Measurements from ENCODE around the gene ST6GALNAC3. TPM values are rescaled to one million over a fixed set of nuclear protein-coding genes. Genes with fewer than 3 reads are reported as not detected.
"Not testable (repeated sequence)": the region's sequence is repeated elsewhere in the genome, so short reads cannot be mapped to it uniquely, and the experiment has no call there.

ST6GALNAC3 gene
- total RNA-seq, 2 donors from 2014 or later = 6.3 to 7.6 TPM

GRCh38 chr1:76239470-76239918, 164.9 kb downstream of the ST6GALNAC3 start:
- Histone ChIP-seq H3K9ac (ENCODE audit: extremely low read depth, low read length, poor library complexity, severe bottlenecking) (no peak overlapping the region), H3K4me3 (ENCODE audit: low read length) (no peak overlapping the region), H3K36me3 (ENCODE audit: control insufficient read depth, insufficient read depth, low read length) (no peaks in the 10 kb centered on the region), H3K4me1 (ENCODE audit: control insufficient read depth, insufficient read depth, low read length) (peaks cover 4% of the 10 kb centered on the region), H3K9me3 (ENCODE audit: control insufficient read depth, low read length) (peaks cover 8% of the 10 kb centered on the region), H3K27ac (ENCODE audit: low read depth, low read length) (no peak overlapping the region), H3K27me3 (ENCODE audit: control insufficient read depth, insufficient read depth, low read length, poor library complexity, severe bottlenecking) (peaks cover 27% of the 10 kb centered on the region)
- WGBS, 2 experiments (ENCODE audit: insufficient coverage in 1 of 2, insufficient read length in 1 of 2) = 71% methylated on average over 3 of the region's 3 CpGs; no CpG with 5 or more reads in 1 of the 2 experiments
- peak; percentile 61 for DNase-seq
- H3K27me3 Mint-ChIP-seq (ENCODE audit: insufficient read depth) = peaks cover 2% of the 10 kb centered on the region
- no peak overlapping the region for H3K27ac Mint-ChIP-seq
- no peak for TF ChIP-seq CTCF (conservative IDR thresholded peaks at IDR 0.05)
- peaks cover under 1% of the 10 kb centered on the region for H3K36me3 Mint-ChIP-seq (ENCODE audit: low read depth)
- peaks cover 21% of the 10 kb centered on the region for H3K9me3 Mint-ChIP-seq
- H3K4me3 Mint-ChIP-seq = no peak overlapping the region
- H3K4me1 Mint-ChIP-seq = peaks cover 32% of the 10 kb centered on the region

DNA sequence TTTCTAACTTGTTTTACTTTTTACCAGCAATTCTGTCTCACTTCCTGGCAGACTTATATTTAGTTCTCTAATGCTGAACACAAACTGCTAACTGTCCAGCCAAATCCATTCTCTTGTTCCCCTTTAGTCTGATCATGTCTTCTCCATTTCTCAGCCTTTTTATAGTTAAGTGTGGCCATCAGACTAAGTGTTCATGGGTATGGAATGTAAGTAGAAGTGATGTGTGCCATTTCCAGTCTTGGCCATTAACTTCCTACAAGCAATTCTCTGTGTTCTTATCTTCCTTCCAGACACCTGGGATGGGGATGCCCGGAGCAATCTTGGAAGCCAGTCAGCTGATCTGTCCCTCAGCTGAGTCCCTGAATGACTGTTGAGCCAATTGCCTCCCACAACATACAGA, 165.8 kb downstream of the ST6GALNAC3 start:
- Mint-ChIP-seq H3K4me1 (peaks cover 32% of the 10 kb centered on the region), H3K27ac (no peak overlapping the region)
- H3K27me3 ChIP-seq (ENCODE audit: control insufficient read depth, insufficient read depth, low read length, poor library complexity, severe bottlenecking) = peaks cover 19% of the 10 kb centered on the region

GRCh38 chr1:76242587-76242986, 168.0 kb downstream of the ST6GALNAC3 start:
- H3K9ac ChIP-seq (ENCODE audit: extremely low read depth, low read length, poor library complexity, severe bottlenecking); H3K4me1 ChIP-seq (ENCODE audit: control insufficient read depth, insufficient read depth, low read length); H3K27ac ChIP-seq (ENCODE audit: low read depth, low read length); H3K4me3 Mint-ChIP-seq; H3K36me3 ChIP-seq (ENCODE audit: control insufficient read depth, insufficient read depth, low read length); H3K36me3 Mint-ChIP-seq (ENCODE audit: low read depth); H3K4me3 ChIP-seq (ENCODE audit: low read length); DNase-seq; H3K27me3 Mint-ChIP-seq (ENCODE audit: insufficient read depth); H3K27ac Mint-ChIP-seq: not testable (repeated sequence)
- Histone ChIP-seq H3K27me3 (ENCODE audit: control insufficient read depth, insufficient read depth, low read length, poor library complexity, severe bottlenecking) (peaks cover 11% of the 10 kb centered on the region), H3K9me3 (ENCODE audit: control insufficient read depth, low read length) (peaks cover 14% of the 10 kb centered on the region)
- Mint-ChIP-seq H3K9me3 (peaks cover 28% of the 10 kb centered on the region), H3K4me1 (peaks cover 45% of the 10 kb centered on the region)
- 85% methylated on average over 1 of the region's 1 CpG; no CpG with 5 or more reads in 1 of the 2 experiments for WGBS, 2 experiments (ENCODE audit: insufficient coverage in 1 of 2, insufficient read length in 1 of 2)

More for the DNA sequence above, 165.8 kb downstream of the ST6GALNAC3 start:
- Histone ChIP-seq H3K36me3 (ENCODE audit: control insufficient read depth, insufficient read depth, low read length) (no peaks in the 10 kb centered on the region), H3K4me1 (ENCODE audit: control insufficient read depth, insufficient read depth, low read length) (peaks cover 4% of the 10 kb centered on the region), H3K27ac (ENCODE audit: low read depth, low read length) (no peak overlapping the region), H3K9ac (ENCODE audit: extremely low read depth, low read length, poor library complexity, severe bottlenecking) (no peak overlapping the region), H3K9me3 (ENCODE audit: control insufficient read depth, low read length) (peaks cover 14% of the 10 kb centered on the region), H3K4me3 (ENCODE audit: low read length) (no peak overlapping the region)
- H3K4me3 Mint-ChIP-seq = no peak overlapping the region
- peaks cover 28% of the 10 kb centered on the region for H3K9me3 Mint-ChIP-seq
- DNase-seq = no peak
- H3K36me3 Mint-ChIP-seq (ENCODE audit: low read depth) = peaks cover 2% of the 10 kb centered on the region
- TF ChIP-seq CTCF (conservative IDR thresholded peaks at IDR 0.05) = no peak
- peaks cover 2% of the 10 kb centered on the region for H3K27me3 Mint-ChIP-seq (ENCODE audit: insufficient read depth)
- WGBS, 2 experiments (ENCODE audit: insufficient coverage in 1 of 2, insufficient read length in 1 of 2) = 67 to 91% methylated on average over 1 of the region's 1 CpG
